NT2/D1 (cell line): ENCODE results near the gene ZNF891.

ENCODE experiments used
- SUZ12 ChIP-seq: IDR thresholded peaks from 2 replicates; pipeline ENCODE4 v1.6.1; 2011; ENCODE audit not compliant: insufficient read length, insufficient read depth; ENCODE audit errors: extremely low read depth
- ZNF274 ChIP-seq: IDR thresholded peaks from 2 replicates; pipeline ENCODE4 v1.6.1; 2011; ENCODE audit warnings: mild to moderate bottlenecking, low read depth, low read length

GRCh38 chr12:133156125-133156690 lies 26.1 kb upstream of the ZNF891 start:
- TF ChIP-seq ZNF274, result peak; percentile 95
- TF ChIP-seq SUZ12, result no peak
